Measurements from ENCODE around the gene PLEKHA6. TPM values are rescaled to one million over a fixed set of nuclear protein-coding genes. Genes with fewer than 3 reads are reported as not detected.
A peak's percentile ranks its signal among the peaks of the same experiment; 100 is the strongest.
"Not testable (repeated sequence)": the region's sequence is repeated elsewhere in the genome, so short reads cannot be mapped to it uniquely, and the experiment has no call there.

The PLEKHA6 gene
- total RNA-seq, 4 donors from 2014 or later, result 8.7 to 17.8 (median 11.4) TPM

DNA sequence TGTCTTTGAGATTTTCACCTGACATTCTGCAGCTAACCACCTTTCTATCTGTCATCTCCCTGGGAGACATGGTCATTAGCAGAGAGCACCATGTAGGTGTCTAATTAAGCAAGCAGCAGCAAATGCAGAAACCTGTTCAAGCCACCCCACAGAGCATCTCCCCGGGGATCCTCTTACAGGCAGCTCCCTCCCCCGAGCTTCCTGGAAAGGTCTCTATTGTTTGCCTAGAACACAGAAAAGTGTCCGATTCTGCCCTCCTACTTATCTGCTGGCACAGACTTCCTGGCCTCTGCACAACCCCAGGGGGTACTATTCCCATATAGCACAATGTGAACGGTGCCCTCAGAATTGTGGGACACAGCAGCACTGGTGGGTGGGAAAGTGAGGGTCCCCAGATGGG is 46.1 kb downstream of the PLEKHA6 start:
- Histone ChIP-seq H3K27ac (no peak overlapping the region), H3K4me1 (no peaks in the 10 kb centered on the region), H3K4me3 (no peak overlapping the region), H3K27me3 (peaks cover 18% of the 10 kb centered on the region), H3K36me3 (no peaks in the 10 kb centered on the region), H3K9me3 (no peaks in the 10 kb centered on the region)
- ATAC-seq, result no peak
- 65 to 73% methylated on average over 2 to 3 of the region's 4 CpGs for WGBS, 2 donors (ENCODE audit: low coverage in 1 of 2)
- TF ChIP-seq POLR2A (IDR thresholded peaks at IDR 0.05), result no peak
- TF ChIP-seq CTCF (IDR thresholded peaks at IDR 0.05), result no peak
- TF ChIP-seq EP300 (IDR thresholded peaks at IDR 0.05), result no peak
- TF ChIP-seq POLR2AphosphoS5 (IDR thresholded peaks at IDR 0.05), result no peak

- Histone ChIP-seq H3K27me3 (peaks cover 44% of the 10 kb centered on the region), H3K4me1 (peaks cover 0 to 12% (median 0%) of the 10 kb centered on the region in 3 donors)
- not testable (repeated sequence) for H3K9me3 ChIP-seq, H3K4me3 ChIP-seq, H3K27ac ChIP-seq, ATAC-seq, H3K36me3 ChIP-seq
- WGBS, 2 donors (ENCODE audit: low coverage in 1 of 2), result 91% methylated on average over 4 of the region's 4 CpGs; no CpG with 5 or more reads in 1 of the 2 donors
Measured at GRCh38 chr1:204310970-204311369, 48.8 kb downstream of the PLEKHA6 start.

DNA sequence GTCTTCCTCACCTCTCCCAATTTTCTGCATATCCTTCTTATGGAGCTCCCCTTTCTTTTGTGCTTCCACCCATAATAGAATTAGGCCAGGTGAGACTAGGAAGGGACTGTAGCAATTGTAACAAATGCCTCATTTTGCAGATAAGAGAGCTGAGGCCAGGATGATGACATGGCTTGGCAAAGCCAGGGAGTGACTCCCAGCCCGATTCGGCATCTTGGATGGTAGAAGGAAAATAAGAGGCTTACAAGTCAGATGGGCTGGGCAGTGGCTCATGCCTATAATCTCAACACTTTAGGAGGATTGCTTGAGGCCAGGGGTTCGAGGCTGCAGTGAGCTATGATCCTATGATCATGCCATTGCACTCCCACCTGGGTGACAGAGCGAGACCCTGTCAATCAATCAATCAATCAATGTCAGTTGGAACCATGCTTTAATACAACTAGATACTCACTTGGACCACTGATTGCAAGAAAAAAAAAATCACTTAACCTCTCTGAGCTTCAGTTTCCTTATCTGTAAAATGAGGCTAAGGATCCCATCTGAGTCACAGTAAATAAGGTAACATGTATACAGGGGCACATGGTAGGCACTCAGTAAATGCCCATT is 51.6 kb downstream of the PLEKHA6 start:
- TF ChIP-seq CTCF (IDR thresholded peaks at IDR 0.05) (no peak), POLR2A (IDR thresholded peaks at IDR 0.05) (no peak), POLR2AphosphoS5 (IDR thresholded peaks at IDR 0.05) (no peak), EP300 (IDR thresholded peaks at IDR 0.05) (no peak)
- Histone ChIP-seq H3K4me1 (peaks cover 0 to 12% (median 0%) of the 10 kb centered on the region in 3 donors), H3K27ac (peak overlapping the region in 3 of 4 donors; percentile 33 to 61 (median 48)), H3K27me3 (peaks cover 48% of the 10 kb centered on the region), H3K9me3 (no peaks in the 10 kb centered on the region), H3K36me3 (no peaks in the 10 kb centered on the region), H3K4me3 (peak overlapping the region in 1 of 2 donors; percentile 5)
- WGBS, 2 donors (ENCODE audit: low coverage in 1 of 2), result 36 to 50% methylated on average over 2 to 3 of the region's 4 CpGs
- ATAC-seq, result peak; percentile 26

DNA sequence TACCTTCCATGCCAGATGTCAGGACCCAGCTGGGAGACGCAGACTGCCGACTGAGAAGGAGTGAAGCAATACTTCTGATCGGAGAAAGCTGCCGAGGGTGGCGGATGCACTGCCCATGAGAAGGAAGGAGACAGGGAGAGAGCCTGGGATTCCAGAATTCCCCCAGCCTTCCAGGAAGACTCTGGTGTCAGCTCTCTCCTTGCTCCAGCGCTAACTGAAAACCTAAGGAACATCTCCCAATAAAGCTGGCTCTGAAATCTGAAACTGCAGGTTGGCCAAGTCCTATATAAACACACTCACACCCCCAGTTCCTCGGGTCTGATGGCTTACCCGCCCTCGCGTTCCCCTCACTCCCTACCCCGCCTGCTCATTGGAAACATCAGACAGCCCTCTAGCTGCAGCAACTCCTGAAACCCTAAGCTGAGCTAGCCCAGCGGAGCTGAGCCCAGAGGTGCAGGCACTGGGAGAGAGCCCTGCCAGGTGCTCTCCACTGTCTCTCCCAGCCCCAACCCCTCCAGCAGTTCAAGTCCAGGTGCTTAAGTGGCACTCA is 52.3 kb downstream of the PLEKHA6 start:
- Histone ChIP-seq H3K9me3 (no peaks in the 10 kb centered on the region), H3K4me1 (peaks cover 0 to 12% (median 0%) of the 10 kb centered on the region in 3 donors), H3K27ac (peak overlapping the region in 3 of 4 donors; percentile 33 to 61 (median 48)), H3K36me3 (no peaks in the 10 kb centered on the region), H3K4me3 (peak overlapping the region in 1 of 2 donors; percentile 5), H3K27me3 (peaks cover 49% of the 10 kb centered on the region)
- TF ChIP-seq EP300 (IDR thresholded peaks at IDR 0.05) (no peak), POLR2A (IDR thresholded peaks at IDR 0.05) (no peak), POLR2AphosphoS5 (IDR thresholded peaks at IDR 0.05) (peak; percentile 19), CTCF (IDR thresholded peaks at IDR 0.05) (peak in 1 of 4 experiments; percentile 41)
- WGBS, 2 donors (ENCODE audit: low coverage in 1 of 2), result 0 to 39% methylated on average over 4 to 11 of the region's 12 CpGs
- peak; percentile 83 for ATAC-seq

GRCh38 chr1:204306076-204306475 is 53.7 kb downstream of the PLEKHA6 start:
- Histone ChIP-seq H3K27ac (peak overlapping the region in 1 of 4 donors; percentile 35), H3K4me1 (peaks cover 0 to 12% (median 0%) of the 10 kb centered on the region in 3 donors), H3K9me3 (no peaks in the 10 kb centered on the region), H3K36me3 (no peaks in the 10 kb centered on the region), H3K4me3 (peak overlapping the region in 1 of 2 donors; percentile 5), H3K27me3 (peaks cover 59% of the 10 kb centered on the region)
- no peak for ATAC-seq
- WGBS, 2 donors (ENCODE audit: low coverage in 1 of 2), result 73% methylated on average over 3 of the region's 3 CpGs; no CpG with 5 or more reads in 1 of the 2 donors
- no peak for TF ChIP-seq CTCF (IDR thresholded peaks at IDR 0.05)
- TF ChIP-seq POLR2A (IDR thresholded peaks at IDR 0.05), result no peak
- TF ChIP-seq POLR2AphosphoS5 (IDR thresholded peaks at IDR 0.05), result no peak
- no peak for TF ChIP-seq EP300 (IDR thresholded peaks at IDR 0.05)
